IMR-90 (cell line): ENCODE measurements around the gene COPZ2. TPM values are rescaled to one million over a fixed set of nuclear protein-coding genes. Genes with fewer than 3 reads are reported as not detected.

Source experiments
- ATAC-seq: fragments of 200-7000 bp; cut with Tn5 transposase; 2 replicates; pipeline ENCODE4 v1.9.1; 2020; ENCODE audit warnings: low read depth, mild to moderate bottlenecking, moderate library complexity
- Bru-seq: library from RNA; stranded (reverse); fragments of 400-500 nt; gene quantifications from one replicate; lab custom pipeline; 2021; lab: Mats Ljungman, UMichigan
- BruChase-seq, 2 experiments: library from RNA; stranded (reverse); fragments of 400-500 nt; gene quantifications; one replicate each; lab custom pipeline; 2021; lab: Mats Ljungman, UMichigan
- BruUV-seq: library from RNA; stranded (reverse); fragments of 400-500 nt; replicated peaks from 2 replicates; lab custom pipeline; 2021; lab: Mats Ljungman, UMichigan
- CTCF ChIA-PET: fragments of 300-600 bp; formaldehyde crosslinking; extraction: SDS; loops from one replicate; lab custom pipeline; 2021; ENCODE audit warnings: antibody characterized with exemption; lab: Yijun Ruan, JAX
- POLR2A ChIA-PET: fragments of 300-600 bp; sonication (Branson Sonifier 250); formaldehyde crosslinking; loops from one replicate; lab custom pipeline; 2022; ENCODE audit warnings: antibody characterized with exemption; ENCODE audit not compliant: unreplicated experiment; lab: Charles Lee
- DNase-seq: peaks from one replicate; pipeline ENCODE4 v3.0.0; 2013
- H2AFZ ChIP-seq: replicated peaks from 2 replicates; pipeline ENCODE3; 2013; ENCODE audit warnings: low read length, mild to moderate bottlenecking; ENCODE audit not compliant: poor library complexity
- H2AK5ac ChIP-seq: 2 replicates; pipeline ENCODE4 v1.6.1; 2013; ENCODE audit warnings: low read depth, low read length, inconsistent platforms
- H2AK9ac ChIP-seq: replicated peaks from 2 replicates; pipeline ENCODE3; 2013; ENCODE audit warnings: mild to moderate bottlenecking, low read depth, low read length, moderate library complexity; ENCODE audit not compliant: poor library complexity
- H2BK120ac ChIP-seq: 2 replicates; pipeline ENCODE4 v1.6.1; 2013; ENCODE audit warnings: low read depth, low read length, inconsistent platforms
- H2BK15ac ChIP-seq: 3 replicates; pipeline ENCODE4 v1.6.1; 2013; ENCODE audit warnings: low read depth, low read length, inconsistent platforms
- H2BK20ac ChIP-seq: 2 replicates; pipeline ENCODE4 v1.6.1; 2013; ENCODE audit warnings: low read depth, mild to moderate bottlenecking, inconsistent platforms, low read length, moderate library complexity
- H2BK5ac ChIP-seq: 2 replicates; pipeline ENCODE4 v1.6.1; 2013; ENCODE audit warnings: mild to moderate bottlenecking, low read depth, low read length, inconsistent platforms; ENCODE audit not compliant: poor library complexity, severe bottlenecking
- H3K14ac ChIP-seq: replicated peaks from 2 replicates; pipeline ENCODE4 v1.6.1; 2013; ENCODE audit warnings: low read depth, low read length, inconsistent platforms
- H3K18ac ChIP-seq: 2 replicates; pipeline ENCODE4 v1.6.1; 2013; ENCODE audit warnings: low read depth, low read length, control low read depth
- H3K23ac ChIP-seq: 2 replicates; pipeline ENCODE4 v1.6.1; 2013; ENCODE audit warnings: low read depth, low read length, inconsistent platforms
- H3K27ac ChIP-seq: 2 replicates; pipeline ENCODE4 v1.5.1; 2013; ENCODE audit warnings: mild to moderate bottlenecking, control low read depth, low read length; ENCODE audit not compliant: insufficient read depth
- H3K27me3 ChIP-seq: 2 replicates; pipeline ENCODE4 v1.6.1; 2013; ENCODE audit warnings: low read length; ENCODE audit not compliant: control insufficient read depth, insufficient read depth
- H3K36me3 ChIP-seq: 2 replicates; pipeline ENCODE4 v1.6.1; 2013; ENCODE audit warnings: low read length, mixed read lengths; ENCODE audit not compliant: control insufficient read depth, insufficient read depth
- H3K4ac ChIP-seq: 2 replicates; pipeline ENCODE4 v1.6.1; 2013; ENCODE audit warnings: low read depth, low read length, inconsistent platforms
- H3K4me1 ChIP-seq: 2 replicates; pipeline ENCODE4 v1.6.1; 2013; ENCODE audit warnings: low read length, mixed read lengths; ENCODE audit not compliant: control insufficient read depth, insufficient read depth
- H3K4me2 ChIP-seq: 2 replicates; pipeline ENCODE4 v1.6.1; 2013; ENCODE audit warnings: low read depth, mild to moderate bottlenecking, control low read depth, low read length, moderate library complexity
- H3K4me3 ChIP-seq: 2 replicates; pipeline ENCODE4 v1.5.1; 2013; ENCODE audit warnings: low read depth, mild to moderate bottlenecking, control low read depth, low read length, moderate library complexity; ENCODE audit not compliant: insufficient read depth
- H3K56ac ChIP-seq: 2 replicates; pipeline ENCODE4 v1.6.1; 2013; ENCODE audit warnings: low read length, inconsistent platforms; ENCODE audit not compliant: insufficient read depth; ENCODE audit errors: extremely low read depth
- H3K79me1 ChIP-seq, 2 experiments: 2 replicates each; pipeline ENCODE4 v1.6.1; 2013; ENCODE audit warnings: low read length in 2 of 2, inconsistent platforms in 1 of 2, low read depth in 1 of 2
- H3K9ac ChIP-seq: 2 replicates; pipeline ENCODE4 v1.6.1; 2013; ENCODE audit warnings: low read depth, low read length, control low read depth
- H3K9me1 ChIP-seq: 2 replicates; pipeline ENCODE4 v1.6.1; 2013; ENCODE audit warnings: low read length, inconsistent platforms; ENCODE audit not compliant: insufficient read depth
- H3K9me3 ChIP-seq: 2 replicates; pipeline ENCODE4 v1.6.1; 2013; ENCODE audit warnings: low read length; ENCODE audit not compliant: control insufficient read depth, insufficient read depth
- H4K20me1 ChIP-seq: 2 replicates; pipeline ENCODE4 v1.6.1; 2013; ENCODE audit warnings: low read length, inconsistent platforms; ENCODE audit not compliant: insufficient read depth
- H4K5ac ChIP-seq: 2 replicates; pipeline ENCODE4 v1.6.1; 2013; ENCODE audit warnings: mild to moderate bottlenecking, low read depth, low read length, control low read depth
- H4K8ac ChIP-seq, 2 experiments: 2 replicates each; pipeline ENCODE4 v1.6.1; 2013; ENCODE audit warnings: low read depth in 2 of 2, low read length in 2 of 2, control low read depth in 1 of 2, inconsistent platforms in 1 of 2
- H4K91ac ChIP-seq: 2 replicates; pipeline ENCODE4 v1.6.1; 2013; ENCODE audit warnings: low read depth, low read length, inconsistent platforms; ENCODE audit not compliant: insufficient read depth
- BHLHE40 ChIP-seq: fragments of 150-350 bp; IDR thresholded peaks from 2 replicates; pipeline ENCODE4 v1.6.1; 2016; ENCODE audit warnings: mild to moderate bottlenecking, low read depth, low read length
- CEBPB ChIP-seq: IDR thresholded peaks from 2 replicates; pipeline ENCODE4 v1.6.1; 2012; ENCODE audit warnings: low read depth, low read length, improper control_type of control experiment
- CHD1 ChIP-seq: IDR thresholded peaks from 2 replicates; pipeline ENCODE4 v1.6.1; 2012; ENCODE audit warnings: low read depth, low read length, improper control_type of control experiment
- CTCF ChIP-seq: conservative IDR thresholded peaks from 2 replicates; pipeline ENCODE4 v1.5.1; 2012; ENCODE audit warnings: mild to moderate bottlenecking, low read depth, low read length, improper control_type of control experiment
- ELK1 ChIP-seq: fragments of 150-350 bp; IDR thresholded peaks from 2 replicates; pipeline ENCODE4 v1.6.1; 2016; ENCODE audit warnings: low read depth, mild to moderate bottlenecking, low read length, moderate library complexity, borderline replicate concordance
- MAFK ChIP-seq: IDR thresholded peaks from 2 replicates; pipeline ENCODE4 v1.6.1; 2012; ENCODE audit warnings: low read depth, low read length, improper control_type of control experiment
- MXI1 ChIP-seq: IDR thresholded peaks from 2 replicates; pipeline ENCODE4 v1.6.1; 2012; ENCODE audit warnings: low read depth, mild to moderate bottlenecking, low read length, moderate library complexity, borderline replicate concordance
- NFE2L2 ChIP-seq: fragments of 150-350 bp; IDR thresholded peaks from 2 replicates; pipeline ENCODE4 v1.6.1; 2016; ENCODE audit warnings: low read depth, mild to moderate bottlenecking, low read length
- RAD21 ChIP-seq: IDR thresholded peaks from 2 replicates; pipeline ENCODE4 v1.6.1; 2012; ENCODE audit warnings: low read length, improper control_type of control experiment
- RCOR1 ChIP-seq: IDR thresholded peaks from 2 replicates; pipeline ENCODE4 v1.6.1; 2012; ENCODE audit warnings: mild to moderate bottlenecking, low read length, improper control_type of control experiment; ENCODE audit not compliant: insufficient replicate concordance
- SMC3 ChIP-seq: fragments of 150-350 bp; IDR thresholded peaks from 2 replicates; pipeline ENCODE4 v1.6.1; 2016; ENCODE audit warnings: low read depth, mild to moderate bottlenecking, antibody characterized with exemption, low read length, moderate library complexity
- WGBS, 2 experiments: methylation state at CpG; one replicate each; pipeline versions ENCODE4 v1.1.5 to v1.1.7; 2013; ENCODE audit warnings: missing lambda C conversion rate in 2 of 2; ENCODE audit not compliant: insufficient read length in 1 of 2; ENCODE audit errors: extremely low coverage in 2 of 2; 5-methylcytosine and 5-hydroxymethylcytosine counted together
- dilution Hi-C: fragments of 300-500 bp; cut with HindIII; formaldehyde crosslinking; loops from one replicate; pipeline ENCODE4 v1.14.3; 2018; ENCODE audit warnings: low sequenced_read_pairs; ENCODE audit not compliant: unreplicated experiment
- in situ Hi-C: fragments of 300-500 bp; cut with MboI; formaldehyde crosslinking; loops from 3 replicates; pipeline ENCODE4 v1.14.3; 2019; ENCODE audit warnings: low sequenced_read_pairs, inconsistent platforms, mixed read lengths
- intact Hi-C: fragments of 100-400 bp; cut with micrococcal nuclease; formaldehyde crosslinking; loops from 2 replicates; pipeline ENCODE4 v1.10.0; 2022
- long read RNA-seq: library from polyadenylated mRNA; unstranded; transcript quantifications from one replicate; pipeline ENCODE4 v2.0.0, GENCODE V29; 2021; ENCODE audit not compliant: unreplicated experiment
- polyA plus RNA-seq, 3 experiments: library from polyadenylated mRNA; depleted of rRNA; stranded (reverse); fragments of >200 nt; gene quantifications; 2 replicates each; pipeline ENCODE4 v1.2.3, GENCODE V29; 2012; ENCODE audit warnings: low replicate concordance in 1 of 3
- total RNA-seq: library from RNA; depleted of rRNA; stranded (reverse); fragments of >200 nt; gene quantifications from 2 replicates; pipeline ENCODE4 v1.2.3, GENCODE V29; 2012; rRNA removed

COPZ2 gene
- total RNA-seq: 41.0 and 60.5 TPM in 2 replicates
- polyA plus RNA-seq (2012; rRNA removed): 86.1 and 89.4 TPM in 2 replicates
- polyA plus RNA-seq (2012; cell fraction: cytosol; rRNA removed): 49.6 and 126 TPM in 2 replicates
- polyA plus RNA-seq (2012; cell fraction: nucleus; rRNA removed; ENCODE audit: low replicate concordance): 26.4 and 100 TPM in 2 replicates
- percentile 74 among the genes with signal in this experiment for Bru-seq, nascent RNA
- percentile 81 among the genes with signal in this experiment for BruChase-seq, experiment 1, labeled RNA remaining after a 6-hour chase
- BruChase-seq, experiment 2, labeled RNA remaining after a 2-hour chase: percentile 81 among the genes with signal in this experiment
- long read RNA-seq, transcript COPZ2-210 (9 exons, 895 nt): major isoform, 51 of 96 reads
- long read RNA-seq, partial matches to known transcripts: 9 of 96 reads
- long read RNA-seq, other reads (novel, unspliced or antisense): 36 of 96 reads

GRCh38 chr17:48037036-48037837 lies at the start of gene COPZ2:
Gene COPZ2 (minus strand): TSS chr17:48037797. CDS start chr17:48037777, 20 bp downstream.
- Histone ChIP-seq H3K14ac (peak within 1 kb of the TSS; percentile 99), H4K8ac (peak within 1 kb of the TSS; percentile 94), H2AFZ (peak within 1 kb of the TSS; percentile 97), H2BK20ac (peak within 1 kb of the TSS; percentile 62; the same call in 1 of the 2 replicates), H3K4me1 (peaks cover 10% of the 10 kb centered on the region), H2BK120ac (peak within 1 kb of the TSS; percentile 46), H3K4me3 (peak within 1 kb of the TSS; percentile 65), H3K36me3 (peaks cover 6% of the 10 kb centered on the region), H3K18ac (peak within 1 kb of the TSS; percentile 74), H3K9me3 (no peaks in the 10 kb centered on the region), H2AK5ac (peak within 1 kb of the TSS; percentile 90), H3K27ac (peak within 1 kb of the TSS; percentile 66), H4K91ac (peak within 1 kb of the TSS; percentile 75), H3K27me3 (no peaks in the 10 kb centered on the region), H3K56ac (peak within 1 kb of the TSS; percentile 61; the same call in 1 of the 2 replicates), H3K4me2 (peak within 1 kb of the TSS; percentile 85), H4K20me1 (no peaks in the 10 kb centered on the region), H4K5ac (peak within 1 kb of the TSS; percentile 58), H2BK5ac (peak within 1 kb of the TSS; percentile 29), H3K9ac (peak within 1 kb of the TSS; percentile 79), H3K79me1 (peaks cover 5 to 18% of the 10 kb centered on the region in 2 experiments), H3K23ac (peak within 1 kb of the TSS; percentile 95), H3K4ac (peak within 1 kb of the TSS; percentile 96), H2BK15ac (peak within 1 kb of the TSS; percentile 48; the same call in 1 of the 3 replicates), H3K9me1 (peaks cover 13% of the 10 kb centered on the region), H2AK9ac (peak within 1 kb of the TSS; percentile 94)
- ATAC-seq: peak; percentile 90
- DNase-seq: peak; percentile 44
- 3% methylated on average over 15 of the region's 73 CpGs; no CpG with 5 or more reads in 1 of the 2 experiments for WGBS, 2 experiments
- intact Hi-C loops: loop anchor here (1.0 to 2.0 kb wide), 2 partner anchors 14 to 37 kb away; no protein-coding TSS in a partner anchor
- ChIA-PET CTCF (interaction anchor here (1.2 to 1.7 kb wide), 2 partner anchors 10 to 11 kb away, joined by 4 to 12 read pairs; no protein-coding TSS in a partner anchor), POLR2A (no interaction called here)
- in situ Hi-C loops: no loop called here
- BruUV-seq: no TSS peak
- dilution Hi-C loops: no loop called here
- peak; percentile 35; the same call in 1 of the 2 replicates for TF ChIP-seq SMC3
- peak; percentile 58 for TF ChIP-seq CTCF
- TF ChIP-seq RCOR1: no peak
- no peak for TF ChIP-seq BHLHE40
- no peak for TF ChIP-seq ELK1
- TF ChIP-seq CEBPB: no peak
- TF ChIP-seq RAD21: peak; percentile 38
- no peak for TF ChIP-seq MXI1
- TF ChIP-seq NFE2L2: no peak
- no peak for TF ChIP-seq MAFK
- TF ChIP-seq CHD1: no peak
